ENCODE results near the gene KCNK4.

Gene KCNK4

DNA sequence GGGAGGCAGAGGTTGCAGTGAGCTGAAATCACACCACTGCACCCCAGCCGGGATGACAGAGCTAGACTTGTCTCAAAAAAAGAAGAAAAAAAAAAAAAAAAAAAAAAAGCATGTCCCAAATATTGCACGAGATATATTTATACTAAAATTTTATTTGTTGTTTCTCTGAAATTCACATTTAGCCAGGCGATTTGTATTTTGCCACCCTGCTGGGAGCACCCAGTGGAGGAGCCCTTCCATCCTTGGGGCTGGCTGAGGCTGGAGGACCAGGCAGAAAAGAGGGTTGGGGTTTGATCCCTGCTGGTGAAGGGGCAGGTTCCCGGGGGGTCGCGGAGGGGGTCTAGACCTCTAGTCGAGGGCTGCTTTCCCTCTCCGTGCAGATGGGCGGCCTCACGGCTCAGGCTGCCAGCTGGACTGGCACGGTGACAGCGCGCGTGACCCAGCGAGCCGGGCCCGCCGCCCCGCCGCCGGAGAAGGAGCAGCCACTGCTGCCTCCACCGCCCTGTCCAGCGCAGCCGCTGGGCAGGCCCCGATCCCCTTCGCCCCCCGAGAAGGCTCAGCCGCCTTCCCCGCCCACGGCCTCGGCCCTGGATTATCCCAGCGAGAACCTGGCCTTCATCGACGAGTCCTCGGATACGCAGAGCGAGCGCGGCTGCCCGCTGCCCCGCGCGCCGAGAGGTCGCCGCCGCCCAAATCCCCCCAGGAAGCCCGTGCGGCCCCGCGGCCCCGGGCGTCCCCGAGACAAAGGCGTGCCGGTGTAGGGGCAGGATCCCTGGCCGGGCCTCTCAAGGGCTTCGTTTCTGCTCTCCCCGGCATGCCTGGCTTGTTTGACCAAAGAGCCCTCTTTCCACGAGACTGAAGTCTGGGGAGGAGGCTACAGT lies 8.1 kb downstream of the KCNK4 start:
- Histone ChIP-seq H3K4me1 (ENCODE audit: insufficient read depth, low read length) (peaks cover 30% of the 10 kb centered on the region), H3K36me3 (ENCODE audit: insufficient read depth, low read length) (no peaks in the 10 kb centered on the region), H3K4me3 (ENCODE audit: low read depth in 1 of 2, low read length in 2 of 2) (peak overlapping the region; percentile 0 to 43), H3K27ac (ENCODE audit: low read depth, low read length) (no peak overlapping the region), H3K27me3 (ENCODE audit: control insufficient read depth in 1 of 2, insufficient read depth in 2 of 2, low read length in 2 of 2) (peaks cover 64 to 87% of the 10 kb centered on the region in 2 donors), H3K9me3 (ENCODE audit: low read length) (no peaks in the 10 kb centered on the region), H3K9ac (ENCODE audit: low read length) (no peak overlapping the region)

DNA sequence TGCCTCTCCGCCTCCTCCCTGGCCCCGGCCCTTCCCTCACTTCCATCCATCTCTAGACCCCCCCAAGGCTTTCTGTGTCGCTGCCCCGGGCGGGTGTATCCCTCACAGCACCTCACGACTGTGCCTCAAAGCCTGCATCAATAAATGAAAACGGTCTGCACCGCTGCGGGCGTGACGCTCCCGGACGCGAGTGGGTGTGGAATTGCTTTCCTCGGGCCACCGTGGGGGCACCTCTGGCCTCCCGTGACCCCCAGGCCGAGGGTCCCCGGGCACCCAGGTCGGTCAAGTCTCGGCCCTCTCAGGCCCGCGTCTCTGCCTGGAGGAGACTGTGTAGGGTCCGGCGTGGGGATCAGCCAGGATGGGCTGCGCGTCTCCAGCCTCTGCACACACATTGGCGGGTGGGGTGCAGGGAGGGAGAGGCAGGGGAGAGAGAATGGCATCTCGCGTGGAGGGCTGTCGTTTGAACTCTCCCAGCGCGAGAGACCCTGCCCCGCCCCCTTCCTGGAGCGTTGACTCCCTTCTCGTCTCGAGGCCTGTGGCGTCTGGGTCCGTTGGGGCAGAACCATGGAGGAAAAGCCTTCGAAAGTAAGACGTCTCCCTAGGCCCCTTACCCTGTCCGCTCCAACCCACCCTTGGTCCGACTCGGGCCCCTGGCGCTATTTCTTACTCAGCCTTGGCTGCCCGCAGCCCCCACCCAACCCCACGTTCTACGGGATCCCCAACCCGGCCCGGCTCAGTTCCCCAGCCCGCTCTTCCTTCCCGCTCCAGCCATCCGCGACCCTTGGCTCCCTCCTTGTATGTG lies 8.9 kb downstream of the KCNK4 start, which contains the start of gene CATSPERZ:
Gene CATSPERZ (plus strand): TSS at position 512 of the 802 bp plus-strand sequence. CDS start 53 bp downstream, at position 565.
- Histone ChIP-seq H3K27me3 (ENCODE audit: control insufficient read depth in 1 of 2, insufficient read depth in 2 of 2, low read length in 2 of 2) (peaks cover 62 to 80% of the 10 kb centered on the region in 2 donors), H3K4me3 (ENCODE audit: low read depth in 1 of 2, low read length in 2 of 2) (peak within 1 kb of the TSS; percentile 0 to 45), H3K36me3 (ENCODE audit: insufficient read depth, low read length) (no peaks in the 10 kb centered on the region), H3K9me3 (ENCODE audit: low read length) (no peaks in the 10 kb centered on the region), H3K9ac (ENCODE audit: low read length) (no peak within 1 kb of the TSS), H3K4me1 (ENCODE audit: insufficient read depth, low read length) (peaks cover 30% of the 10 kb centered on the region), H3K27ac (ENCODE audit: low read depth, low read length) (no peak within 1 kb of the TSS)

DNA sequence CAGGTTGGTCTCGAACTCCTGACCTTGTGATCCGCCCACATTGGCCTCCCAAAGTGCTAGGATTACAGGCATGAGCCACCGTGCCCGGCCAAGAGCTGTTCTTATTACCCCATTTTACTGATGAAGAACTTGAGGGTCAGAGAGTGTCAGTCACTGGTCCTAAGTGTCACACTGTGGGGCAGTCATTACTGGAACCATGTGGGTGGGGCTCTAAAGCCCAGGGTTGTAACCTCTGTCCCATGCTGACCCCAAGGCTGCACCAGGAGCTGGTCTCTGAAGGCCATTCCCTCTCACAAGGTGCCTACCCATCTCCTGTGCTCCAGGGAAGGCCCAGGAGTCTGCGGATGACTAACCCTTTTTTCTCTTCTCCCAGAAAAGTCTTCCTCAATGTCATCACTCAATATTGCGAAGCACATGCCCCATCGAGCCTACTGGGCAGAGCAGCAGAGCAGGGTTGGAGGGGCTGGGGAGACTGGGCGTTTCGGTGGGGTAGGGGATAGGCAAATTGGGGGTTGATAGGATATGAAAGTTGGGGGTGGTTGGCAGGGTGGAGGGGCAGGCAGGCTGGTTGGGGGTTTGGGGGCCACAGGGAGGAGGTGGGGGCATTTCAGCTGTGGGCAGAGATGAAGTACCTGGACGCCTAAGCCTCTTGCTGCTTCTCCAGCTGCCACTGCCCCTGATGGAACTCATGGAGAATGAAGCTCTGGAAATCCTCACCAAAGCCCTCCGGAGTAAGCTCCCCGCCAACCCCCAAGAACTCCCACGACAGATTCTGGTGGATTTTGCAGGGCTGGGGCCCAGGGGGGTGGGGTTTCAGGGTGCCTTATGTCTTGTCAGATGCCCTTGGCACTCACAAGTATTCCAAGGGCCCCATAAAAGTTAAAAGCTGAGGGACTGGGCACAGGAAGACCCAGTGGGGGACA lies 12.3 kb downstream of the KCNK4 start:
- peaks cover 38% of the 10 kb centered on the region for H3K4me1 ChIP-seq (ENCODE audit: insufficient read depth, low read length)
- no peaks in the 10 kb centered on the region for H3K9me3 ChIP-seq (ENCODE audit: low read length)
- H3K27ac ChIP-seq (ENCODE audit: low read depth, low read length): peak overlapping the region; percentile 91
- H3K4me3 ChIP-seq (ENCODE audit: low read depth in 1 of 2, low read length in 2 of 2): peak overlapping the region in 1 of 2 donors; percentile 83
- no peaks in the 10 kb centered on the region for H3K36me3 ChIP-seq (ENCODE audit: insufficient read depth, low read length)
- peak overlapping the region; percentile 73 for H3K9ac ChIP-seq (ENCODE audit: low read length)
- H3K27me3 ChIP-seq (ENCODE audit: control insufficient read depth in 1 of 2, insufficient read depth in 2 of 2, low read length in 2 of 2): peaks cover 29 to 47% of the 10 kb centered on the region in 2 donors

DNA sequence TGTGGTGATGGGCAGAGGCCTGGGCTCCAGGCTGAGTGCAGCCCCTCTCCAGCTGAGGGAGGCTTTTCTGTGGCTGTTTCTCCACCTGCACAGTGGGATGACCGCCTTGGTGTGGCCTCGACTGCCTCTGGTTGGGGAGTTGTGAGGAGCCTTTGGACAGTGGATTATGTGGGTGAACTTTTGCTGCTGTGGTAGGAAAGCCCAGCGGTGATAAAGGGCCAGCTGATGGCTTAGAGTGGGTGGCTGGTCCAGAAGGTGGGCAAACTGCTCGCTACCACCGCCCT lies 12.9 kb downstream of the KCNK4 start:
- Histone ChIP-seq H3K9ac (ENCODE audit: low read length) (peak overlapping the region; percentile 73), H3K36me3 (ENCODE audit: insufficient read depth, low read length) (no peaks in the 10 kb centered on the region), H3K9me3 (ENCODE audit: low read length) (no peaks in the 10 kb centered on the region), H3K4me3 (ENCODE audit: low read depth in 1 of 2, low read length in 2 of 2) (peak overlapping the region; percentile 51 to 83), H3K27ac (ENCODE audit: low read depth, low read length) (peak overlapping the region; percentile 91), H3K4me1 (ENCODE audit: insufficient read depth, low read length) (peaks cover 38% of the 10 kb centered on the region), H3K27me3 (ENCODE audit: control insufficient read depth in 1 of 2, insufficient read depth in 2 of 2, low read length in 2 of 2) (peaks cover 26 to 41% of the 10 kb centered on the region in 2 donors)

DNA sequence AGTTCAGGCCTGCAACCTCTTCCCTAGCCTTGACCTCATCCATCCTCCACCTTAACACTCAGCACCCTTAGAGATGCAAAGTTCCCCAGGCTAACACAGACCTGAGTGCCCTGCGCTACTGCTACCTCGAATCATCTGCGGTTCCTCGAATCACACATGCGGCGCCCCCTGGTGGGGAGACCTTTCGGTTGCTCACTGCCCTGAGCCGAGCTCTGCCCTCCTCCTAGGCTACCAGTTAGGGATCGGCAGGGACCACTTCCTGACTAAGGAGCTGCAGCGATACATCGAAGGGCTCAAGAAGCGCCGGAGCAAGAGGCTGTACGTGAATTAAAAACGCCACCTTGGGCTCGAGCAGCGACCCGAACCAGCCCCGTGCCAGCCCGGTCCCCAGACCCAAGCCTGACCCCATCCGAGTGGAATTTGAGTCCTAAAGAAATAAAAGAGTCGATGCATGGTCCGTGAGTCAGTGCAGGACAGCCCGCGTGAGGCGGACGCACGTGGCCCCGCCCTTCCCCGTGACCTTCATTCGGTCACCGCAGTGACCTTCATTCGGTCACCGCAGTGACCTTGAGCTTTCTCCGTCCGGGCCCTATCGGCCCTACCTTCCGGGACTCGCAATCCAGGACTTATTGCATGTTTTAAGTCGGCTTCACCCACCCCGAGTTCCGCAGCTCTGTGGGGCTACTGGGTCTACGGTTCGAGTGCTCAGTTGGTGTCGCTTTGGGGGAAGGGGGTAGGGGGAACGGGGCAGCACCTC lies 13.4 kb downstream of the KCNK4 start:
- Histone ChIP-seq H3K27ac (ENCODE audit: low read depth, low read length) (peak overlapping the region; percentile 91), H3K36me3 (ENCODE audit: insufficient read depth, low read length) (no peaks in the 10 kb centered on the region), H3K9ac (ENCODE audit: low read length) (peak overlapping the region; percentile 73), H3K4me3 (ENCODE audit: low read depth in 1 of 2, low read length in 2 of 2) (peak overlapping the region; percentile 51 to 83), H3K9me3 (ENCODE audit: low read length) (no peaks in the 10 kb centered on the region), H3K27me3 (ENCODE audit: control insufficient read depth in 1 of 2, insufficient read depth in 2 of 2, low read length in 2 of 2) (peaks cover 26 to 36% of the 10 kb centered on the region in 2 donors), H3K4me1 (ENCODE audit: insufficient read depth, low read length) (peaks cover 38% of the 10 kb centered on the region)

DNA sequence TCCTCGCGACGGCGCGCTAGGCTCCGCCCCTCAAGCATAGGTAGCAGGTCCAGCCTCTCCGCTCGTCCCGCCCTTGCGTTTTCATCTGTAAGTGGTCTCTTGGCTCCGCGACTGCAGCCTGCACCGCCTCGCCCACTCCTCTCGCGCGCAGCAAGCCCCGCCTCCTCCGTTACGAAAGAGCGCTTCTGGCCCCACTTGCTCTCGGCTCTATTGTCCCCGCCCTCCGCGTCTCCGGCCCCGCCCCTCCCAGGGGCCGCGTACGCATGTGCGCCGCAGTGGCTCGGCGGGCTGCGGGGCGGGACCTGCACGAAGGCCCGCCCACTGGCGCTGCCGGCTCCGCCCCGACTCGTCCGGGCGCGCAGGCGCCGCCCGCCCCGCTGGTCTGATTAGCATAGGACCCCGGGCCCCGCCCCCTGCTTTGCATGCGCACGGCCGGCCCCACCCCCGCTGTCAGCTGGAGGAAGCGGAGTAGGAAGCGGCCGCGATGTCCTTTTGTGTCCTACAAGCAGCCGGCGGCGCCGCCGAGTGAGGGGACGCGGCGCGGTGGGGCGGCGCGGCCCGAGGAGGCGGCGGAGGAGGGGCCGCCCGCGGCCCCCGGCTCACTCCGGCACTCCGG lies 14.1 kb downstream of the KCNK4 start, which contains the start of gene ESRRA:
Gene ESRRA (plus strand): TSS at position 450 of the 616 bp plus-strand sequence. CDS start 1,656 bp downstream, outside the sequence.
- H3K27ac ChIP-seq (ENCODE audit: low read depth, low read length): peak within 1 kb of the TSS; percentile 91
- no peaks in the 10 kb centered on the region for H3K36me3 ChIP-seq (ENCODE audit: insufficient read depth, low read length)
- peaks cover 20 to 29% of the 10 kb centered on the region in 2 donors for H3K27me3 ChIP-seq (ENCODE audit: control insufficient read depth in 1 of 2, insufficient read depth in 2 of 2, low read length in 2 of 2)
- no peaks in the 10 kb centered on the region for H3K9me3 ChIP-seq (ENCODE audit: low read length)
- peaks cover 32% of the 10 kb centered on the region for H3K4me1 ChIP-seq (ENCODE audit: insufficient read depth, low read length)
- peak within 1 kb of the TSS; percentile 73 for H3K9ac ChIP-seq (ENCODE audit: low read length)
- H3K4me3 ChIP-seq (ENCODE audit: low read depth in 1 of 2, low read length in 2 of 2): peak within 1 kb of the TSS; percentile 78 to 83

DNA sequence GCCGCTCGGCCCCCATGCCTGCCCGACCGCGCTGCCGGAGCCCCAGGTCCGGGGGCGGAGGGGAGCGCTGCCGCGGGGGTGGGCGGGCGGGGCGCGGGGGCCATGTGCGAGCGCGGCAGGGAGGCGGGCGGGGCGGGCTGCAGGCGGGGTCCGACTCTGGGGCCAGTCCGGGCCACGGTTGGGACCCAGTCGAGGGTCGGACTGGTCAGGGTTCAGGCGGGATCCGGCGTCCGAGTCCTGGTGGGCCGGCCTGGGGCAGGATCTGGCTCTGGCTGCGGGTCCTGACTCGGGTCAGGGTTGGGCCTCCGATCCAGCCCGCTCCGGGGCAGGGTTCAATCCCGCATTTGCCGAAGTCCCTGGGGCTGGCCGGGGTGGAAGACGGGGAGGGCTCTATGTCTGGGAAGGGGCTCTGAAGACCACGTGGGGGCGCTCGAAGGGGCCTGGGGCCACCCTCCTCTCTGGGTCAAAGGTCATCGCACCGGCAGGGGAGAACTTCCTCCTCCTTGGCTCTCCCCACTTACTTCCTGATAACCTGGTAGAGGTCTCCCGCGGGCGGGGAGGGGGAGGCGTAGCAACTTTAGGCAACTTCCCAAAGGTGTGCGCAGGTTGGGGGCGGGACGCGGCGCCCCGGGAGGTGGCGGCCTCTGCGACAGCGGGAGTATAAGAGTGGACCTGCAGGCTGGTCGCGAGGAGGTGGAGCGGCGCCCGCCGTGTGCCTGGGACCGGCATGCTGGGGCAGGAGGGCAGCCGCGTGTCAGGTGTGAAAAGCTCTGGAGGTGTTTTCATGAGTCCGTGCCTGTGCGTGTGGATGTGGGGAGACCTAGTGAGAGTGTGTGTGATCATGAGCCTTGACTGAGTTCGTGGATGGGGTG lies 14.8 kb downstream of the KCNK4 start:
- Histone ChIP-seq H3K9me3 (ENCODE audit: low read length) (no peaks in the 10 kb centered on the region), H3K36me3 (ENCODE audit: insufficient read depth, low read length) (no peaks in the 10 kb centered on the region), H3K27me3 (ENCODE audit: control insufficient read depth in 1 of 2, insufficient read depth in 2 of 2, low read length in 2 of 2) (peaks cover 13 to 22% of the 10 kb centered on the region in 2 donors), H3K9ac (ENCODE audit: low read length) (peak overlapping the region; percentile 58), H3K4me1 (ENCODE audit: insufficient read depth, low read length) (peaks cover 25% of the 10 kb centered on the region), H3K27ac (ENCODE audit: low read depth, low read length) (peak overlapping the region; percentile 85), H3K4me3 (ENCODE audit: low read depth in 1 of 2, low read length in 2 of 2) (peak overlapping the region; percentile 74 to 78)

DNA sequence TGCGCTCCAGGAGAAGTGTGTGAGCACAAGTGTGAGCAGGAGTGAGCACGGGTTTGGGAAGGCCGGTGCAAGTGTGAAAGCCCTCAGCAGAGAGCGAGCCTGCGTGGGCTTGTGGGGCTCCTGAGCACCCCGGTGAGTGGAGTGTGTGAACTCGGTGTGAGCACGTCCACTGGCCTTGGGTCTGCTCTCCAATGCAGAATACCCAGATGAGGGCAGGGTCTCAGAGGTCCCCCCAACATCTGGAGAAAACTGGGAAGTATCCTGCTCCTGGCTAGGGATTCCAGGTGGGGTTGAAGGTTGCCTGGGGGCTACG lies 15.4 kb downstream of the KCNK4 start:
- Histone ChIP-seq H3K9me3 (ENCODE audit: low read length) (no peaks in the 10 kb centered on the region), H3K27ac (ENCODE audit: low read depth, low read length) (peak overlapping the region; percentile 85), H3K36me3 (ENCODE audit: insufficient read depth, low read length) (no peaks in the 10 kb centered on the region), H3K27me3 (ENCODE audit: control insufficient read depth in 1 of 2, insufficient read depth in 2 of 2, low read length in 2 of 2) (peaks cover 11 to 19% of the 10 kb centered on the region in 2 donors), H3K4me3 (ENCODE audit: low read depth in 1 of 2, low read length in 2 of 2) (peak overlapping the region; percentile 74 to 78), H3K9ac (ENCODE audit: low read length) (peak overlapping the region; percentile 58), H3K4me1 (ENCODE audit: insufficient read depth, low read length) (peaks cover 21% of the 10 kb centered on the region)

DNA sequence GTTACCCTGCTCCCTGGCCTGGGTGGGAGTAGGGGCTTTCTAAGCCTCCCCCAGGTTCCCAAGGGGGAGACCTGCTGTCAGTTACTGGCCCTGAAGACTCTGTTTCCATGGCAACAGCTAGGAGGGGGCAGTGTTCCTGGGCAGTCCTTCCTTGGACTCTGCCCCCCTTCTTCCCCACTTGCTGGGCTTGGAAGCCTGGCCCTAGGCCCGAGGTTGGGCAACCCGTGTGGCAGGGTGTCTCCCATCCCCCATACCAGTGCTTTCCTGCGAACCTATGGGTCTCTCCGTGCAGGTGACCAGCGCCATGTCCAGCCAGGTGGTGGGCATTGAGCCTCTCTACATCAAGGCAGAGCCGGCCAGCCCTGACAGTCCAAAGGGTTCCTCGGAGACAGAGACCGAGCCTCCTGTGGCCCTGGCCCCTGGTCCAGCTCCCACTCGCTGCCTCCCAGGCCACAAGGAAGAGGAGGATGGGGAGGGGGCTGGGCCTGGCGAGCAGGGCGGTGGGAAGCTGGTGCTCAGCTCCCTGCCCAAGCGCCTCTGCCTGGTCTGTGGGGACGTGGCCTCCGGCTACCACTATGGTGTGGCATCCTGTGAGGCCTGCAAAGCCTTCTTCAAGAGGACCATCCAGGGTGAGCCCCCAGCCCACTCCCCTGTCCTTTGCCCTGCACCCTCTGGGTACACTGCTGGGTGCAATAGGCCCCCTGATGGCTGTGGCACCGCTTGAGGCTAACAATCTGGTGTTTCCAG lies 15.9 kb downstream of the KCNK4 start:
- H3K27ac ChIP-seq (ENCODE audit: low read depth, low read length): peak overlapping the region; percentile 85
- peaks cover 21% of the 10 kb centered on the region for H3K4me1 ChIP-seq (ENCODE audit: insufficient read depth, low read length)
- H3K9me3 ChIP-seq (ENCODE audit: low read length): no peaks in the 10 kb centered on the region
- no peaks in the 10 kb centered on the region for H3K36me3 ChIP-seq (ENCODE audit: insufficient read depth, low read length)
- peaks cover 7 to 14% of the 10 kb centered on the region in 2 donors for H3K27me3 ChIP-seq (ENCODE audit: control insufficient read depth in 1 of 2, insufficient read depth in 2 of 2, low read length in 2 of 2)
- H3K9ac ChIP-seq (ENCODE audit: low read length): no peak overlapping the region
- peak overlapping the region in 1 of 2 donors; percentile 74 for H3K4me3 ChIP-seq (ENCODE audit: low read depth in 1 of 2, low read length in 2 of 2)
